Endothelial cell of umbilical vein (primary cell): ENCODE data around the gene DMXL2.

Experiments
- EZH2 ChIP-seq: IDR thresholded peaks from 2 replicates; pipeline ENCODE4 v1.6.1; 2012; ENCODE audit warnings: borderline replicate concordance, low read depth, mild to moderate bottlenecking, moderate library complexity, low read length, inconsistent platforms; ENCODE audit not compliant: severe bottlenecking
- FOS ChIP-seq: IDR thresholded peaks from 2 replicates; pipeline ENCODE4 v1.6.1; 2011; ENCODE audit warnings: mild to moderate bottlenecking, low read length, moderate library complexity, borderline replicate concordance; ENCODE audit not compliant: insufficient read depth
- GATA2 ChIP-seq: IDR thresholded peaks from 2 replicates; pipeline ENCODE4 v1.7.0; 2011; ENCODE audit warnings: low read depth, mild to moderate bottlenecking, moderate library complexity, mixed read lengths, low read length; ENCODE audit not compliant: insufficient read length, insufficient read depth
- POLR2A ChIP-seq: IDR thresholded peaks from 2 replicates; pipeline ENCODE4 v1.6.1; 2012; ENCODE audit warnings: low read depth, mild to moderate bottlenecking, control low read depth, low read length
- POLR2AphosphoS5 ChIP-seq: IDR thresholded peaks from 2 replicates; pipeline ENCODE4 v1.6.1; 2012; ENCODE audit warnings: low read depth, mild to moderate bottlenecking, control low read depth, low read length, moderate library complexity; ENCODE audit not compliant: insufficient read depth
- TF ChIP-seq, protein P1 (sequence below), 2 donors: IDR thresholded peaks; 1 replicate in 1 of 2; 2 replicates in 1 of 2; pipeline ENCODE4 v1.5.1; 2011; ENCODE audit warnings: low read length in 2 of 2, mild to moderate bottlenecking in 2 of 2, moderate library complexity in 2 of 2, control low read depth in 1 of 2, inconsistent platforms in 1 of 2, low read depth in 1 of 2; ENCODE audit not compliant: insufficient read depth in 1 of 2; ENCODE audit errors: extremely low read depth in 1 of 2
- TF ChIP-seq, protein P2 (sequence below): IDR thresholded peaks from 2 replicates; pipeline ENCODE4 v1.6.1; 2011; ENCODE audit not compliant: insufficient read depth, insufficient read length

DNA sequence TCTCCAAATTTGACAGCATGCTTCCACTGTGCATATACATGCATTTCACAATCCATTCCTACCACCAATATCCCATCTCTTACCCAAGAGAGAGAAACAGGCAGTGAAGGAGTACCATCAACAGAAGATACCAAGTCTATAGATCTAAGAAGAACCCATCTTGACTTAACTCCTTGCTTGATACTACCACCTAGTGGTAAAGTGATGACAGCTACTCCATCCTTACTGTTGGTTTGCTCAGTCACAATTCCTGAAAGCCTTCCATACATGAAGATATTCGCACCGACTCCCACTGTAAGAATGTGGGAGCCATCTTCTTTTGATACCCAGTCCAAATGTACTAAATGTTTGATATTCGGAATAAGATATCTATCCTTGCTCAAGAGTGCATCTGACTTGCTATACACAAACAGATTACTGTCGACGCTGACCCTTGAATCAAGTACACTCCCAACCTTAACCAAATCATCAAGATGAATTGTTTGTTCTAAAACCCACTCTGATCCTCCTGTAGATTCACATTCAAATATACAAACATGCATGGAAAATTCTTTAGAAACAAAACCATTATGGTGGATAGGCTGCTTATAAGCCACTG, 123.1 kb downstream of the DMXL2 start:
- TF ChIP-seq, protein P1, sequence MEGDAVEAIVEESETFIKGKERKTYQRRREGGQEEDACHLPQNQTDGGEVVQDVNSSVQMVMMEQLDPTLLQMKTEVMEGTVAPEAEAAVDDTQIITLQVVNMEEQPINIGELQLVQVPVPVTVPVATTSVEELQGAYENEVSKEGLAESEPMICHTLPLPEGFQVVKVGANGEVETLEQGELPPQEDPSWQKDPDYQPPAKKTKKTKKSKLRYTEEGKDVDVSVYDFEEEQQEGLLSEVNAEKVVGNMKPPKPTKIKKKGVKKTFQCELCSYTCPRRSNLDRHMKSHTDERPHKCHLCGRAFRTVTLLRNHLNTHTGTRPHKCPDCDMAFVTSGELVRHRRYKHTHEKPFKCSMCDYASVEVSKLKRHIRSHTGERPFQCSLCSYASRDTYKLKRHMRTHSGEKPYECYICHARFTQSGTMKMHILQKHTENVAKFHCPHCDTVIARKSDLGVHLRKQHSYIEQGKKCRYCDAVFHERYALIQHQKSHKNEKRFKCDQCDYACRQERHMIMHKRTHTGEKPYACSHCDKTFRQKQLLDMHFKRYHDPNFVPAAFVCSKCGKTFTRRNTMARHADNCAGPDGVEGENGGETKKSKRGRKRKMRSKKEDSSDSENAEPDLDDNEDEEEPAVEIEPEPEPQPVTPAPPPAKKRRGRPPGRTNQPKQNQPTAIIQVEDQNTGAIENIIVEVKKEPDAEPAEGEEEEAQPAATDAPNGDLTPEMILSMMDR (IDR thresholded peaks at IDR 0.05; ENCODE audit: extremely low read depth in 1 of 2, insufficient read depth in 1 of 2, low read depth in 1 of 2, low read length in 2 of 2), result peak; percentile 61 to 66
- TF ChIP-seq POLR2A (no peak), POLR2AphosphoS5 (no peak), EZH2 (no peak), GATA2 (no peak), FOS (no peak)
- TF ChIP-seq, protein P2, sequence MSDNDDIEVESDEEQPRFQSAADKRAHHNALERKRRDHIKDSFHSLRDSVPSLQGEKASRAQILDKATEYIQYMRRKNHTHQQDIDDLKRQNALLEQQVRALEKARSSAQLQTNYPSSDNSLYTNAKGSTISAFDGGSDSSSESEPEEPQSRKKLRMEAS, result no peak
